ENCODE measurements around the gene HIC2.
"Not testable (repeated sequence)": the region's sequence is repeated elsewhere in the genome, so short reads cannot be mapped to it uniquely, and the experiment has no call there.

HIC2 gene, protein sequence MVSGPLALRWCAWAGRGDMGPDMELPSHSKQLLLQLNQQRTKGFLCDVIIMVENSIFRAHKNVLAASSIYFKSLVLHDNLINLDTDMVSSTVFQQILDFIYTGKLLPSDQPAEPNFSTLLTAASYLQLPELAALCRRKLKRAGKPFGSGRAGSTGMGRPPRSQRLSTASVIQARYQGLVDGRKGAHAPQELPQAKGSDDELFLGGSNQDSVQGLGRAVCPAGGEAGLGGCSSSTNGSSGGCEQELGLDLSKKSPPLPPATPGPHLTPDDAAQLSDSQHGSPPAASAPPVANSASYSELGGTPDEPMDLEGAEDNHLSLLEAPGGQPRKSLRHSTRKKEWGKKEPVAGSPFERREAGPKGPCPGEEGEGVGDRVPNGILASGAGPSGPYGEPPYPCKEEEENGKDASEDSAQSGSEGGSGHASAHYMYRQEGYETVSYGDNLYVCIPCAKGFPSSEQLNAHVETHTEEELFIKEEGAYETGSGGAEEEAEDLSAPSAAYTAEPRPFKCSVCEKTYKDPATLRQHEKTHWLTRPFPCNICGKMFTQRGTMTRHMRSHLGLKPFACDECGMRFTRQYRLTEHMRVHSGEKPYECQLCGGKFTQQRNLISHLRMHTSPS

DNA sequence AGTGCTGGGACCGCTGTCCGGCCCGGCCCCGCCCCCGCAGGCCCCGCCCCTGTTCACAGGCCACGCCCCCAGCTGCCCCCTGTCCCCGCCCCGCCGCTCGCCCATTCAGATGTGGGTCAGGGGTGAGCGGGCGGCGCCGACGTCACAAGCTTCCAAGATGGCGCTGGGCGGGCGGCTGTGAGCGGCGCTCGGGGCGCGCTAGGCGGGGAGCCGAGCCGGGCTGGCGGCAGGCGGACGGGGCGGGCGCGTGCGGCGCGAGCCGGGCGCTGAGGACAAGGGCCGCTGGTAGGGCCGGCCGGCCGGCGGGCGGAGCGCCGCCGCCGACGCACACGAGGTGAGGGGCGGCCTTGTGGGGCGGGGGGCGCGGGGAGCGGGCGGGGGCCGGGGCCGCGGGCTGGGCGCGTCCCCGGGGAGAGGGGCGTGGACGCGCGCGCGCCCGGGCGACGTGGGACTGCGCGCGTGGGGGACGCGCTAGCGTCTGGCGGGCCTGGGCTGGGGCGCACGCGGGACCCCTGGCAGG, at the start of gene HIC2:
Gene HIC2 (plus strand): TSS at position 145 of the 520 bp plus-strand sequence. CDS start 25,461 bp downstream, outside the sequence.
- DNase-seq (ENCODE audit: low read depth in 2 of 2): not testable (repeated sequence)

DNA sequence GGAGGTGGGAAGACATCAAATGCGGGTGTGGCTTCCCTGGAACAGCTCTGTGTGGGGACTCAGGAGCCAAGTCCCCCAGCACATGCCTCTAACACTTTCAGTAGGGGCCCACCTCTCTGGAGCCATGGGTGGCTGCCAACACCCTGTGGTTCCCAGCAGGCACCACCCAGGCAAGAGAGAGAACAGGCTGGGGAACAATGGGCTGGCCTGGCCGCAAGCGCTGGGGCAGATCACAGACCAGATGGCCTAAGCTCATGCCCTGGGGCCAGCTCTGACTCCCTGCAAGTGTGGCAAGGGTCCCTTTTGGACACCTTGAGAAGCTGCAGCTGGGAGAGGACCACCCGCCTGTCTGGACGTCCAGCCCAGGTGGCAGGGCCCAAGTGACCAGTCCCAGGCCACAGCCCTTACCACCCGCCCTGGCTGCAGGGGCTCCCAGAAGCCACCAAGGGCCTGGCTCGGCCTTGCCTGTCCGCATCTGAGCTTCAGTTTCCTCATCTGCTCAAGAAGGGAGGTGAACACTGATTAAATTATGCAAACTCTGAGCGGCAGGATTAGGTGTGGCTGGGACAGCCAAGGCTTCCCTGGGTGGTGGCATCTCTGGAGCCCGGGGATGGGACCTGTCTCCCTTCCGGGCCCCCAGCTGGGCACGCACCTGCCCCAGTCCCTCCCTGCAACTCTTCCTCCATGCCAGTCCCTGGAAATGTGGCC, 48.4 kb upstream of the HIC2 start:
- DNase-seq (ENCODE audit: low read depth in 2 of 2): not testable (repeated sequence)

DNA sequence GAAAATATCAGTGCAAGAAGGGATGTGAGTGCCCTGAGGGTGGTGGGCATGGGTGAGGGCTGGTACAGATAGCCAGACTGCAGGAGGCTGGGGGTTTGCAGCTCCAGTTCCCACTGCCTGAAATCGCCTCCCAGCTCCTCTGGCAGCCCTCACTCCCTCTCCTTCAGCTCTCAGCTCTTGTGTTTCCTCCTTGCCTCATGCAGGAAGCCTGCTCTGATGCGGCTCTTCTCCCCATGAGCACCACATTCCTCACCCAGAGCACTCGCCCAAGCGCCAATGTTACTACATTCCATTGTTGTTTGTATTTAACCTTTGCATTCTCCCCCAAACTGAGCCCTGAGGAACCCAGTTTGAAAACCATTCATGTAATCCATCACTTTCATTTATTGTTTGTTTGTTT, 41.3 kb upstream of the HIC2 start:
- not testable (repeated sequence) for DNase-seq (ENCODE audit: low read depth in 2 of 2)

DNA sequence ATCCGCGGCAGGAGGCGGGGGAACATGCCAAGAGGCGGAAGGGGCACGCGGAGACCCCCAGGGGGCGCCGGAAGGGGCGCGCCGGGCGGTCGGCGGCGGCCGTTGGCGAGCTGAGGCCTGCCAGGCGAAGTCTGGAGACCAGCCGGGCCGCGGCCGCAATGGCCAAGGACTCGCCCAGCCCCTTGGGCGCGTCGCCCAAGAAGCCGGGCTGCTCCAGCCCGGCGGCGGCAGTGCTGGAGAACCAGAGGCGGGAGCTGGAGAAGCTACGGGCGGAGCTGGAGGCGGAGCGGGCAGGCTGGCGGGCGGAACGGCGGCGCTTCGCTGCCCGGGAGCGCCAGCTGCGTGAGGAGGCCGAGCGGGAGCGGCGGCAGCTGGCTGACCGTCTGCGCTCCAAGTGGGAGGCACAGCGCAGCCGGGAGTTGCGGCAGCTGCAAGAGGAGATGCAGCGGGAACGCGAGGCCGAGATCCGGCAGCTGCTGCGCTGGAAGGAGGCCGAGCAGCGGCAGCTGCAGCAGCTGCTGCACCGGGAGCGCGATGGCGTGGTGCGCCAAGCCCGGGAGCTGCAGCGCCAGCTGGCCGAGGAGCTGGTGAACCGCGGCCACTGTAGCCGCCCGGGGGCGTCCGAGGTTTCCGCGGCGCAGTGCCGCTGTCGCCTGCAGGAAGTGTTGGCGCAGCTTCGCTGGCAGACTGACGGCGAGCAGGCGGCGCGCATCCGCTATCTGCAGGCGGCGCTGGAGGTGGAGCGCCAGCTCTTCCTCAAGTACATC, 33.3 kb upstream of the HIC2 start, which contains the start of gene RIMBP3B:
Gene RIMBP3B (plus strand): TSS at position 51 of the 767 bp plus-strand sequence. CDS start 108 bp downstream, at position 159.
- DNase-seq (ENCODE audit: low read depth in 2 of 2): not testable (repeated sequence)

DNA sequence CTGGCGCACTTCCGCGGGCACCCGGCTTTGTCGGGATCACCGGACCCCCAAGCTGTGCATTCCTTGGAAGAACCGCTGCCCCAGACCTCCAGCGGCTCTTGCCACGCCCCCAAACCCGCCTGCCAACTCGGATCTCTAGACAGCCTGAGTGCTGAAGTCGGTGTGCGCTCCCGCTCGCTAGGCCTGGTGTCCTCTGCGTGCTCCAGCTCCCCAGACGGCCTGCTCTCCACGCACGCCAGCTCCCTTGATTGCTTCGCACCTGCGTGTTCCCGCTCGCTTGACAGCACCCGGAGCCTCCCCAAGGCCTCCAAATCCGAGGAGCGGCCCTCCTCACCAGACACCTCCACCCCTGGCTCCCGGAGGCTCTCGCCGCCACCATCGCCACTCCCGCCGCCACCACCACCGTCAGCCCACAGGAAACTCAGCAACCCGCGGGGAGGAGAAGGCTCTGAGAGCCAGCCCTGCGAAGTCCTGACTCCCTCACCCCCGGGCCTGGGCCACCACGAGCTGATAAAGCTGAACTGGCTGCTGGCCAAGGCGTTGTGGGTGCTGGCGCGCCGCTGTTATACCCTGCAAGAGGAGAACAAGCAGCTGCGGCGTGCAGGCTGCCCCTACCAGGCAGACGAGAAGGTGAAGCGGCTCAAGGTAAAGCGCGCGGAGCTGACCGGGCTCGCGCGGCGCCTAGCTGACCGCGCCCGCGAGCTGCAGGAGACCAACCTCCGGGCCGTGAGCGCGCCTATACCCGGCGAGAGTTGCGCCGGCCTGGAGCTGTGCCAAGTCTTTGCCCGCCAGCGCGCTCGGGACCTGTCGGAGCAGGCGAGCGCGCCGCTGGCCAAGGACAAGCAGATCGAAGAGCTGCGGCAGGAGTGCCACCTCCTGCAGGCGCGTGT, 32.5 kb upstream of the HIC2 start:
- DNase-seq (ENCODE audit: low read depth in 2 of 2): not testable (repeated sequence)

DNA sequence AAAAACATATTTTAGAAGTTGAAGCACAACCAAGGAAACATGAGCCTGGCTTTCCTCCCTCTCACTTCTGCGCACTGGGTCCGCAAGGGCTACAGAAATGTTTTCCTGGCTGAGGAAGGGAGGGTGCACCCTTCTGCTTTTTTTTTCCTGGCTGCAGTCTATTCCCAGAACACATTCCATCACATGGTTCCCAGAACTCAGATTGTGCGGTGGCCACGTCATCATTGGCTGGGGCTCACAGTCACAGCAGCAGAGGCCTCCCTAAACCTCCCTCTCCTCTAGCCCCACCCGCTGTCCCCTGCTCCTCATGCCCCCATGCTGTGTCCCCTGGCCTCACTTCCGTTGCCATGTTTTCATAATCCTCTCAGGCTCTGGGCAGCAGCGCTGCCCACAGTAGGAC, 27.7 kb upstream of the HIC2 start:
- not testable (repeated sequence) for DNase-seq (ENCODE audit: low read depth in 2 of 2)

DNA sequence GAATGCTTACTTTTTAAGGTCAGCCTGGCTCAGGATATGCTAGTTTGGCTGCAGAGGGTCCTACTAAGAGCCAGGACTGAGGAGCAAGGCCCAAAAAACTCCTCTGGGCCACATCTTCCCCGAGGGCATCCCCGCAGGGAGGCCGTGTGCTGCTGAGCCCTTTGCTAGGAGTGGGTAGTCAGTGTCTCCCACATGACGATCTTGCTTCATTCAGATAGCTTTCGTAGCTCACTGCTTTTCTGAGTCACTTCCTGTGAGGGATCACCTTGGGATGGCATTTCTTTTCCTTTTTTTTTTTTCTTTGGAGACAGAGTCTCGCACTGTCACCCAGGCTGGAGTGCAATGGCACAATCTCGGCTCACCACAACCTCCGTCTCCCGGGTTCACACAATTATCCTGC, 27.2 kb upstream of the HIC2 start:
- DNase-seq (ENCODE audit: low read depth in 2 of 2): not testable (repeated sequence)

DNA sequence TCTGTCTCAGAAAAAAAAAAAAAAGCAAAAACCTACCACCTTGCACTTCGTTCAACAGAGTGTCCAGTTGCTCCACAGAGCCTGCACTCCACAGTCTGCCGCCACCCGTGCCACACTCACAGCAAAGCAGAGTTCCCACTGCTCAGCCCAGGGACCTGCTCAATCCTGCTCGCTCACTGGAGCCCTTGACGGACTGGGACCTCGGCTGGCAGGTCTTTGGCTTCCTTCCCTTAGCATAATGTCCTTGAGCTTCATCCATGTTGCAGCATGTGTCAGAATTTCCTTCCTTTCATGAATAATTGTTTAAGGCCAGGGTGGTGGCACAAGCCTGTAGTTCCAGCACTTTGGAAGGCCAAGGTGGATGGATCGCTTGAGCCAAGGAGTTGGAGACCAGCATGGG, 22.6 kb upstream of the HIC2 start:
- not testable (repeated sequence) for DNase-seq (ENCODE audit: low read depth in 2 of 2)

DNA sequence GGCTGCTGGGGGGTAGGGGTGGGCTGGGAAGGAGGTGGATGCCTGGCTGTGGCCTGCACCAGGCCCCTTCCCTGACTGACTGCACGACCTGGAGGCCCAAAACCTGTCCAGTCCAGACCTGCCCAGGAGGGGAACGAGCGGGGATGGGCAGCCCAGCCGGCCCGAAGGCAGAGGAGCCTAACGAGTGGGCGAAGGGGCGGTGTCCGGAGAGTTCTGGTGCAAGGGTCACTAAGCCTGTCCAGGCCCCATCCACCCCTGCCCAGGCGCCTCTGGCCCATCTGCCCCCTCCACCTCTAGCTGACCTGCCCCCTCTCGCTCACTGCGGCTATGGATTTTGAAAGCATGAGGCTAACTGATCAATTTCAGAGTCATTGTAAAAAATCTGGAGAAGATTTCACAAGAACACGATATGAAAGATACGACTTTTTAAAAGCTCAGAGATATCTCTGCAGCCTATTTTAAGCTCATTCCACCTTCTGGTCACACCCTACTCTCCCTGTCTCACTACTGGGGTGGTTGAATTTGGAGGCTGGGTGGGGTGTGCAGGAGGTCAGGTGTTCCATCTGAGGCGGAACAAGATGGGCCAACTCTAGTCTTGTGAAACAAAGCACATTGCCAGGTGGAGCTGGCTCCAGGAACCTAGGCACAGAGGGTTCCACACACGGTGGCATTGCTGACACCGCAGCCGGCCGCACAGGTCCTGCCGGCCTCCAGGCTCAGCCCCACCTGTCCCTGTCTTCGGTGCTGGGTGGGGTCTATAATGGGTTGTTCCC, 15.8 kb upstream of the HIC2 start:
- DNase-seq (ENCODE audit: low read depth in 2 of 2): not testable (repeated sequence)

DNA sequence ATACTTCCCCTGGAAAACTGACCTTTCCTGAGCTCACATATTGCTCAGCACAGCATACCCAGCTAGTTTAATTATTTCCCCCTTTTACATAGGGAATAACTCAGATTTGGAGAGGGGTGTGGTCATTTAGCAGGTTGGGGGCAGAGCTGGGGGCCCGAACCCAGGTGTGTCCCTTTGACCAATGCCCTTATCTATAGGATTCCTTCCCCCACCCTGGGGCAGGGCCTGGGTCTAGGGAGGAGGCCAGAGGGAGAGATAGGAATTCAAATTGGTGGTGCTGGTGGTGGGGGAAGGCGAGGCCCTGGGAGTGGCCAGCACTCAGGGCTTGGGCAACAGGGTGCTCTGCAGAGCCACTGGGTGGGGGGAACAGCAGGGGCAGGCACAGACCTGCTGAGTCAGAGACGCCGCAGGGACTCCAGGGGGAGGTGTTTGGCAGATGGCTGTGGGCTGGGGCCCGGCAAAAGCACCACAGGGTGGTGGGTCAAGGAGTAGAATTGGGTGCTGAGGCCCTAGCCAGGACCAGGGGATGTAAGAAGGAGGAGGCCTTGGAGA, 14.3 kb upstream of the HIC2 start:
- not testable (repeated sequence) for DNase-seq (ENCODE audit: low read depth in 2 of 2)

DNA sequence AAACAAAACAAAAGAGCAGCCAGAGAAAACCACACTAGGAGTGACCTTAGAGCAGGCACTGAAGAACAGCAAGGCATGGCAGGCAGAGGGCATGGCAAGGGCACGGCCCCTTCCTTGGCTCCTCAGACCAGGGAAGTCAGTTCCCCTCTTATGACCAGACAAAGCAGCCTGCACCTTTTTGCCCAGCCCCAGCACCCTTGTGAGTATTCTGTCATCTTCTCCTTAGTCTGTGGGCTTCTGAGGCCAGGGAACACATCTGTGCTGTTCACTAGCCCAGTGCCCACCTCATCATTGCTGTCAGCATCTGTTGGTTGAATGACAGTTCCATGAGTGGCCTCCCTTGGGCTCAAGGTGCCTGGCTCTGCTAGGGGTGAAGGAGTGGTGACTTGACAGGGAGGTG, 10.0 kb upstream of the HIC2 start:
- not testable (repeated sequence) for DNase-seq (ENCODE audit: low read depth in 2 of 2)

DNA sequence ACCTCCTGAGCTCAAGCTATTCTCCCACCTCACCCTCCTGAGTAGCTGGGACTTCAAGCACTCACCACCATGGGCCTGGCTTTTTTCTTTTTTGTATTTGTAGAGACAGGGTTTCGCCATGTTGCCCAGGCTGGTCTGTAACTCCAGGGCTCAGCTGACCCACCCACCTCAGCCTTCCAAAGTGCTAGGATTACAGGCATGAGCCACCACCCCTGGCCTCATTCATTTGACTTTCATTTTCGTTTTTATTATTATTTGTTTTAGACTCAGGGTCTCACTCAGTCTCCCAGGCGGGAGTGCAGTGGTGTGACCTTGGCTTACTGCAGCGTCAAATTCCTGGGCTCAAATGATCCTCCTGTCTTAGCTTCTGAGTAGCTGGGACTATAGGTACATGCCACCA, 9.4 kb upstream of the HIC2 start:
- DNase-seq (ENCODE audit: low read depth in 2 of 2): not testable (repeated sequence)

DNA sequence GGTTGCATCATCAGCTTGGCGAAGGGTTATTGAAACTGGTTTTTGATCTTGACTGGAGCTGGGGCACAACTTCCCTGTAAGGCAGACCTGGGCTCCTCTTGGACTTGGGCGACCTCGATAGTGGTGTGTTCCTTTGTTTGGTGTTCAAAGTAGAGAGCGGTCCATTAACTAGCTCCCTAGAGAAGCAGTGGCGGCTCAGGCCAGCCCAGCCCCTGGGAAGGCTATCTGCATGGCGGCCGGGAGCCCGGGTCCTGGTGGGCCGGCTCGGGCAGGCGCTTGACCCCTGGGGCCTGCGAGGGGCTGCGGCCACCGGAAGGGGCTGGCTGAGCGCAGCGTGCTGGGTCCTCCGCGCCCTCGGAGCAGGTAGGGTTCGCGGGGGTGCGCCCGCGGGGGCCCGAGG, 796 bp upstream of the HIC2 start:
- not testable (repeated sequence) for DNase-seq (ENCODE audit: low read depth in 2 of 2)

DNA sequence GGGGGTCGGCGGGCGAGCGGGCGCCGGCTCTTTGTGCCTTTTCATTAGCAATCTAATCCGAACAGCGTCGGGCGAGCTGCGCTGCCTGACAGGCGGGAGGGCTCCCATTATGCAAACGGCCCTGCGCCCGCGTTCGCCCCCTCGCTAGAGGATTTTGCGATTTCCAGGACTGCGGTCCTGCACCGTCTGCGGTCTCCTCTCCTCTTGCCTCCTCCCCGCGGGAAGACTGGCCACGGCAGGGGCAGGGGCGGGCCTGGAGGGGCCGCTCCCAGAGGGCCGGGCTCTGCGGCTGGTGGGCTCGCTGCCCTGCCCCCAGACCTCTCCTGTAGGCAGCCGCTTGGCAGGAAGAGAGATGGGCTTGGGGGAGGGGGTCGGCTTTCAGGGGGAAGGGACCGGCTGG, 682 bp downstream of the HIC2 start:
- DNase-seq (ENCODE audit: low read depth in 2 of 2): not testable (repeated sequence)

DNA sequence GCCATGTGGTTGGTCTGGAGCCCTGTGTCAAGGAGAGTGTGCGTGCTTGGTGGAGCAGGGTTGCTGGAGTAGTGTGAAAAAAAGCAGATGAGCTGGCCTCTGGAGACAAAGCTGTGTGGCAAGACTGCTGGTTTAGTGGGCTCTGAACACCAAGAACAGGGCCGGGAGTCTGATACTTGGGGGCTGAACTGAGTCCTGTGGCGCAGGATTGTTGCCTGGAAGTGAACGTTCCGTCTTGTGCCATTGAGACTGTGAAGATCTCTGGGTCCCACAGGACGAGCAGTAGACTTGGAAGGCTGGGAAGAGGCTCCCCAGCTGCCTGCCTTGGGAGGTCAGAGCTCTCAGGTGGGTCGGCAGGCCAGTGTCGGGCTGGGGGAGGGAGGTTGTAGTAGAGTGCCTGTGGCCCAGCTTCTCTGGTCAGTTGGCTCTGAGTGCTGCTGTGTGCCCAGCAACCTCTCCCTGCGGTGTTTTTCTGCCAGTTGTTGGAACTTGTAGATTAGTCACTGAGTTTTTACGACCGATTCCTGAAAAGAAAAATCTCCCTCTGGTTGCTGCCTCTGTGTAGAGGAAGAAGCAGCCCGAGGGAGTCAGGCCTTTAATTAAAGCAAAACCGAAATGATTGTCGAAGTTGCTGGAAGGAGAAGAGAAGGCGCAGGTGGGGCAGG, 1.9 kb downstream of the HIC2 start:
- not testable (repeated sequence) for DNase-seq (ENCODE audit: low read depth in 2 of 2)

DNA sequence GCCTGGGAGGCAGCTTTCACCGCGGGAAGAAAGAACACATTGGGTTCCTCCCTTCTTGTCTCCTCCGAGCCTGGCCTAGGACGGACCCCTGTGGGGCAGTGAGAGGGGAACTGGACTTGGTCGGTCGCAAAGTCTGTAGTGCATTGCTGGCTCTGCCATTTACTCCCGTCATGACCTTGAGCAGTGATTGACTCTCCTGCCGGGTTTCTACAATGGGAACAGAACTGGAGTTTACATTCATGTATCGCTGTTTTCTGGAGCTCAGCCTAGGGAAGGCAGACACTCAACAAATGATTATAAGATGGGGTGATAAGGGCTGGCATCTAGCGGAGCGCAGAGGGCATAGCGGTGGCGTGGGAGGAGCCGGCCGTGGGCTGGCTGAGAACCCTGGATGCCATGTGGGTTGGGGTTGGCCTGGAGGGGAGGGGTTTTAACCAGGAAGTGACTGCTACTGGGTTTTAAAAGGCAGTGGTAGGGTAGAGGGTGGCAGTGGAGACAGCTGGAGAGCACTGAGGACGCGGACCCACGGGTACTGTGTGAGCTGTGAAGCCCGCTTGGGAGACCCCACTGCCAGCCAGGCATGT, 3.1 kb downstream of the HIC2 start:
- DNase-seq (ENCODE audit: low read depth in 2 of 2): not testable (repeated sequence)

DNA sequence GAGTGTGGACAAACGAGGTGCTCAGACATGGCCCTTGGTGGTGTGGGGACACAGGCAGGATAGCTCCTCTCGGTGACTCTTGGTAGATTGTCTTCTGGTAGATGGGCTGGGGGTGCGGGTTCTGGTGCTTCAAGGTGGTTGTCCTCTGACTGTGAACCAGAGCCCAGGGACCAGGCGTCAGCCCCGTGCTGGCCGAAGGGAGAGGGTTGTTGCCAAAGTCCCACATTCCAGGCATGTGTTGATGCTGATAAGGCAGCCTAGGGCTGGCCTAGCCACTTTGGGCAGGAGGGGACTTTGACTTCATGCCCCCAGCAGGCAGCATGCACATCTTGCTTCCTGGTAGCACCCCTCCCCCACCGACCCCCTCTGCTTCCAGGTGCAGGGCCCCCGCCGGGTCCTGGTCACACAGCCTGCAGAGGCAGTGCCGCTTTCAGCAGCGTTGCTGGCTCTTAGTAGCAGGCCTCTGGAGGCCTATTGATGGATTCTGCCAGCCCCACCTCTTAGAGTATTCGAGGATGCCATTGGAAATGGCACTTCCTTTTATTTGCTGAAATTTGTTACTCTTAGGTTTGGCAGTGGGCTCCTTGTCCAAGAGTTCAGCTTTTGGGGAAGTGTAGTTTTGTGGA, 7.0 kb downstream of the HIC2 start:
- not testable (repeated sequence) for DNase-seq (ENCODE audit: low read depth in 2 of 2)

Data from fibroblast of skin of left quadriceps (primary cell).